GM18870 (cell line): ENCODE data around the gene RASSF3.
"Not testable (repeated sequence)": the region's sequence is repeated elsewhere in the genome, so short reads cannot be mapped to it uniquely, and the experiment has no call there.

Experiments
- ATAC-seq: cut with Tn5 transposase; IDR thresholded peaks from one replicate; pipeline ENCODE4 v1.9.1; 2021; ENCODE audit warnings: moderate library complexity; ENCODE audit not compliant: unreplicated experiment

RASSF3 gene

DNA sequence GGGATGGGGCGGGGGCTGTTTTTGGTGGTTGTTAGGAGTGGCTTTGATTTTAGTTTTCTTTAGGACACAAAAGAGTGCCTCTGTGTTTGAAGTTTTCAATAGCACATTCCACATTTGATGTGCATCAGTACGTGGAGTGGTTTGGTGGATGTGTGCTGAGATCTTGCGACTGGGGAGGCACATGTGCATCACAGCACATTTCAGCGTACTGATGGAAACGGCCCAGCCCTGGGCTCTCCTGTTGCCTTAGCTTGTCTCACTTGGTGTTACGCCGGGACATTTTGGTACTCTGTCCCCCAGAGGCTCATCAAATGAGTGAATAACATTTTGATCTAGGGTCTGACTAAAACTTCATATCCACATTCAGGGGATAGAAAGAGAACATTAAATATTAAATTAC is 78.4 kb downstream of the RASSF3 start:
- ATAC-seq = no peak

GRCh38 chr12:64690236-64690635 is 79.9 kb downstream of the RASSF3 start:
- not testable (repeated sequence) for ATAC-seq

GRCh38 chr12:64691227-64691794 is 81.0 kb downstream of the RASSF3 start:
- no peak for ATAC-seq

- ATAC-seq = no peak
Observed at GRCh38 chr12:64691795-64692583, 81.7 kb downstream of the RASSF3 start.

DNA sequence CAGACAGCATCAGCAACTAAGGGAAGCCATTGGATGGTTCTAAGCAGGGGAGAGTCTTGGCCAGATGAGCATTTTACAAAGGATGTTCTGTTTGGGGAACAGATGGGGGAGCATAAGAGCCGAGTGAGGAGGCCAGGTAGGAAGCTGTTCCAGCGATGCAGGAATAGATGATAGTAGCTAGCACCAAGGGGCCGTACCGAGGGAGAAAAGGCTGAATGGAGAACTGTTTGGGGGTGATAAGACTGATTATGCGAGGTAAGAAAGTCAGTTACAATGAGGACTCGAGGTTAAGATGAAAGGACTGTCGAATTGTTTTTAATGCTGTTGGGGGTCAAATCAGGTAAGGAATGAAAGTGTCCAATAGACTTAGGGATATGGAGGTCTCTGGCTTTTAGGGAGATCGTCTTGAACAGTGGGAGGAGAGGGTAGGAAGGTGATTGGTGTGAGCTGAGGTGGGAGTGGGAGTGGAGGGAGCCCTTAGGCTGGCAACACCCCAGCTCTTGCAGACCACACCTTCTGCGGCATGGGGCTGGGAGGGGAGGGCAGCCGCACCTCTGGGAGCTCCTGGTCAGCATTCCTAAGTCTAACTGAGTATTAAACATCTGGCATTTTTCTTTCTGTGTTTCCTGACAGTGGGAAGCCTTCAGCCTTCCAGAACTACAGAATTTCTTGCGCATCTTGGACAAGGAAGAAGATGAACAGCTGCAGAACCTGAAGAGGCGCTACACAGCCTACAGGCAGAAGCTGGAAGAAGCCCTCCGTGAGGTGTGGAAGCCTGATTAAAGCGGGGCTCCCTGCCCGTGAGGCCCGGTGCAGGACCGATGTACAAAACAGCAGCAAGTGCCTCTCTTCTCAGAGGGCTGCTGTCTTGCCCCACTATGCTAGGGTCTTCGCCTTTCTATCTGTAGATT is 84.1 kb downstream of the RASSF3 start:
- no peak for ATAC-seq

GRCh38 chr12:64695550-64695949 is 85.3 kb downstream of the RASSF3 start:
- no peak for ATAC-seq

DNA sequence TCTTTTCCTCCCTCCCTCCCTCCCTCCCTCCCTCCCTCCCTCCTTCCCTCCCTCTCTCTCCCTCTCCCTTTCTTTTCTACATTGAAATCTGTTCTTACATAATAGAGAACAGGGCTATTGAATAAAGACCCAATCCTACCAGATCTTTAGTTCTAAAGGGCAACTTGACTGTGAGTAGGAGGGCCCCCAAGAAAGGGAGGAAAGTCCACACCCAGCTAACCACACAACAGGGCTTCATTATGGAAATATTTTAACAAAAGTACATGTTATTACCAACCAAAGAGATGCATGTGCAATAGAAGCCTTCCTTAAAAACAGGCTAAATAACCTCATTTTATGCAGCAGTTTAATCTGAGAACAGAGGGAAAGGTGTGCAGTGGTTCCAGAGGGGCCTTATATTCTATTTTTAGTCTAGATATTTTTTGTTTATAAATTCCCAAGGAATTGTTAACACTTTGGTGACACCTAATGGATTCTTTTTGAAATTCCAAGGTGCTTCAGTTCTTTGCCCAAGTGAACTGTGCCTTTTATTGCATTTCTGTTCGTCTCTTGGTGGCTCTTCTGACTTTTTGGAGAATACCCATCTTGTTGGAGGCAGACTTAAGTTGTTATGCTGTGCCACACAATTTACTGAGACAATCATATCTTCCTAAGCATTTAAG is 85.9 kb downstream of the RASSF3 start:
- no peak for ATAC-seq

DNA sequence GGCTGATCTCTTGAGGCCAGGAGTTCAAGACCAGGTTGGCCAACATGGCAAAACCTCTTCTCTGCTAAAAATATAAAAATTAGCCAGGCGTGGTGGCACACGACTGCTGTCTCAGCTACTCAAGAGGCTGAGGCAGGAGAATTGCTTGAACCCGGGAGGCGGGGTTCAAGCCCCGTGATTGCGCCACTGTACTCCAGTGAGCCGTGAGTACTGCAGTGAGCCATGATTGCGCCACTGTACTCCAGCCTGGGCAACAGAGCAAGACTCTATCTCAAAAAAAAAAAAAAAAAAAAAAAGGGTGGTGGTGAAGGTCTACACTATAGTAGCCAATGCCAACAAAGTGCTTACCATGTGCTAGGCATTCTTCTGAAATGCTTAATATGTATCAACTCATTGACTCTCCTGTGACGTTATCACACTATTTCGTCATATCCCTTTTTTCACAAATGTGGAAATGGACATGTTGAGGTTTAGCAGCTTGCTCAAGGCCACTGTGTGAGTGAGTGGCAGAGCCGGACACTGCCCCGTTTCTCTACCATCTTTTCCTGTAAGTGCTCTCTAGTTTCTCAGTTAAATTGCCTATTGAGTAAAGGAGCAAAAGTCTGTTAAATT is 89.3 kb downstream of the RASSF3 start:
- ATAC-seq = no peak

- no peak for ATAC-seq
Observed at GRCh38 chr12:64700532-64700931, 90.2 kb downstream of the RASSF3 start.

GRCh38 chr12:64701283-64701682 is 91.0 kb downstream of the RASSF3 start:
- ATAC-seq = no peak

GRCh38 chr12:64706306-64706705 is 96.0 kb downstream of the RASSF3 start:
- ATAC-seq = no peak

DNA sequence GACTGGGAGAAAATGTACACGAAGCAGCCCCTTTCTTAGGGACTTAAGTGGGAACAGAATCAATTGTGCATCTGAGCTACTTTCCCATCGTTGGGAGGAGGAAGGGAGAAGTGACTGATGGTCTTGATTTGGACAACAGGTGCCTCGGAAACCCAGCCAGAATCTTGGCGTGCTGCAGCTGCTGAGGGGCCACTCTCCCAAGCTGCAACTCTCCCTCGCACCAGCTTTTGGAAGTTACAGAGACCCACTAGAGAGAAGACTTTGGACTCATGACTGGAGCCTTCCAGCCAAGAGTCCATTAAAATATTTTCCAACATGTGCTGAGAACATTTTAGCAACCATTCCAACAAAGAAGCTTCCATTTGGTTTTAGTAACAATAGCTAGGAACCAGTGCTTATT is 96.6 kb downstream of the RASSF3 start:
- ATAC-seq = no peak

- no peak for ATAC-seq
Observed at GRCh38 chr12:64707362-64707761, 97.1 kb downstream of the RASSF3 start.

DNA sequence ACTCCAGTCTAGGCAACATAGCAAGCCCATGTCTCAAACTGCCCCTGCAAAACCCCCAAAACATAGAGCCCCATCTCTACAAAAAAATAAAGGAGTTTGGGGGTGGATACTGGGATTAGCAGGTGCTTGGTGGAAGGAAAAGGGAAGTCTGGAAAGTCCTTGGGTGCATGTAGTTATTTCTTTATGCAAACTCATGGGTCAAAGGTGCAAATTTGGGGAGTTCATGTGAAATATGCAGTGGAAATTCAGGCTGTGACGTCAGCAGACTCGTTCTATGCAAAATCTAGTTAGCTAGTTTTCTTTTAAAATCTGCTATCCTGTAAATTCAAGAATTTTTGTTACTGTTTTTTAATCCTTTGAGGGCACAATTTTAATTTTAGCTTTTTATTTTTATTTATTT is 97.6 kb downstream of the RASSF3 start:
- ATAC-seq = no peak

- no peak for ATAC-seq
Observed at GRCh38 chr12:64709429-64709828, 99.1 kb downstream of the RASSF3 start.

- ATAC-seq = no peak
Observed at GRCh38 chr12:64713376-64713775, 103.1 kb downstream of the RASSF3 start.

DNA sequence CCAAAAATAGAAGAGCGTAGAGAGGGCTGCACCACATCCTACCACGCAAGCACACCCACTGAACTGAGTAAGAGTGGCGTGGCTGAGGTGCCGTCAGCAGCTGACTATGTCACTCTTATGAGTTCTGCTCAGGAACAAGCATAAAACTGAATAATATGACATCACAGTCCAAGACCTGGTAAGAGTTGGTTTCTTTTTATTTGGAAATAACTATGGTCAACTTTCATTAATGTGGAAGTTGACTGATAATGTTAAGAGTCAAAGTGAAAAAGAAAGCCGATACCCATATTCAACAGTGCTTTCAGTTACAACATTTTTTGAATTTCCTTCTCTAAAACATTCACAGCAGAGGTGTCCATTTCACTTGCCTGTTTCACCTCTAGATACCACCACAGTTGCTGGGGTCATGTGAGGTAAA is 104.3 kb downstream of the RASSF3 start:
- peak; percentile 52 for ATAC-seq

DNA sequence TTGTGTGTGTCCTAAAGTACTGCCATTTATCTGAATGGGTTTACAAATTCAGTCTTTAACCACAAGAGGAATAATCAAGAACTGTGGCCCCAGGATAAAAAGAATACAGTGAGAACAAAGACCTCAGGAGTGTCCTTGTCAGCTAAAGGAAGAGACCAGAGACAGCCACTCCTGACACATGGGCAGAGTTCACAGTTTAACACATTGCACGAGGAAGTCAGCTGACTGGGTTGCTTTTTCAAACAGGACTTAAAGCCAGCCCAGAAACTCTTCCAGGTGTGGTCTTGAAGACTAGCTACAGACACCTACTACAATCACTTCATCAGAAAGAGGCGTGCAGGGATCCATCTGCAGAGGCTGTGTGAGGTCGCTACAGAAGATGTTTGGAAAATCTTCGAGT is 106.1 kb downstream of the RASSF3 start:
- no peak for ATAC-seq

DNA sequence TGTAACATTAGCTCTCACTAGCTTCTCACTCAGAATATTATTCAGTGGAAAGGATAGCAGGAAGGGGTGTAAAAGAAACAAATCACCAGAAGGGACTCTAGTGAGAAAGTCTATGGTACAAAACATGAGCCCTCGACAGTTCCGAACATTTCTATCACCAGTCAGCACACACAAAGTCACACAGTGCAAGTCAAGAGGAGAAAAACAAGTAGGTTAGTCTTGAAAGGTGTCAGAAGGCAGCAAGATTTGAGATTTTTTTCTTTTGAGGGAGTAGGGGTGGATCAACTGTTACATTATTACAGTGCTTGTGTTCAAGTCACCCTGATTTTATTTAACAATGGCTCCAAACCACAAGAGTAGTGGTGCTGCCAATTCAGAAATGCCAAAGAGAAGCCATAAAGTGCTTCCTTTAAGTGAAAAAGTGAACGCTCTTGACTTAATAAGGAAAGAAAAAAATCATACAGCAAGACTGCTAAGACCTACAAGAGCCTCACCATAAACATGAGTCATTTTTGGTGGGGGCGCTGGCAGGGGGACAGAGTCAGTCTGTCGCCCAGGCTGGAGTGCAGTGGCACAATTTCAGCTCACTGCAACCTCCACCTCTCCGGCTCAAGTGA is 106.7 kb downstream of the RASSF3 start:
- ATAC-seq = no peak

- ATAC-seq = no peak
Observed at GRCh38 chr12:64718649-64719048, 108.4 kb downstream of the RASSF3 start.
